HG03575 (cell line): ENCODE data around the gene MIF4GD.

ENCODE experiments used
- ATAC-seq: cut with Tn5 transposase; IDR thresholded peaks from one replicate; pipeline ENCODE4 v1.9.1; 2021; ENCODE audit not compliant: unreplicated experiment, insufficient number of reproducible peaks, low FRiP score; ENCODE audit errors: extremely low read depth

The MIF4GD gene

DNA sequence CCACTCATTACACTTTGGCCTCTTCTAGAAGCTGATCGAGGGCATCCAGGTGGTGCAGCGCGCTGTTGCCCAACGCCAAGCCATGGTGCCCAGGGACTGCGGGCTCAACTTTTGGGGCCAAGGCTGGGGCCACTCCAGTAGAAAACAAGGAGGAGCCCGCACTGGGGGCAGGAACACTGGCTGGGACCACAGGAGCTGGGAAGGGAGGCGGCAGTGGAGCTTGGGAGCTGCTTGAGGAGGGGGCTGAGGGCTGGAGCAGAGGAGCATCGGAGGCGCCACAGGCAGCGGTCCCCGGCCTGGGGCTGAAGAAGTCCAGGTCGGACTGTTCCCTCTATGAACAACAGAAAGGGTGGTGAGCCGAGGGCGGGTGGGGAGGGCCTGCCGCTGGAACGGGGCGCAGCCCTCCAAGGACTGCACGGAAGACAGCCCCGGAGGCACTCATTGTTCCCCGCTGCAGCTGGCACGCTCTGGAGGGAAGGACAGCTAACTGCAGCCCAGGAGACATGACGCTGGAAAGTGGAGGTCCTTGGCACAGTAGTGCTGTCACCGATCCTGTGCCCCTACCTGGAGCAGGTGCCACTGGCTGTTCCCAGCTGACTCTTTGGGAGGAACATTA is 31.1 kb downstream of the MIF4GD start:
- ATAC-seq = no peak

DNA sequence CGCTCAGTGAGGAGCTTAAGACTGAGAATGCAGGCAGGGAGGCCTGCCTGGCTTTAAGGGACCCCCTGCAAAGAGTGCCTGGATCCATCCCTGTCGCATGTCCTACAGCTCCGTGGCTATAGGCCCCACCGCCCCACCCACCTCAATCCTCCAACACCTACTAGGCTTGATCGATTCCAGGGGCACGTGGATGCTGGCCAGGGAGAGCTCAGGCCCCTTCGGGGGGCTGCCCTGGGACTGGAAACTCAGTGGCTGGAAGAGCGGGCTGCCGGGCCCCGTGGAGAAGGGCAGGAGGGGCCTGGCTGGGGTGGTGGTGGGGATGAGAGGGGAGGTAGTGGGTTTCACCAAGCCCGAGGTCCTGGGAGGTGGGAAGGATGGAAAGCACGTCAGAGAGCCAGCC is 31.8 kb downstream of the MIF4GD start:
- no peak for ATAC-seq

DNA sequence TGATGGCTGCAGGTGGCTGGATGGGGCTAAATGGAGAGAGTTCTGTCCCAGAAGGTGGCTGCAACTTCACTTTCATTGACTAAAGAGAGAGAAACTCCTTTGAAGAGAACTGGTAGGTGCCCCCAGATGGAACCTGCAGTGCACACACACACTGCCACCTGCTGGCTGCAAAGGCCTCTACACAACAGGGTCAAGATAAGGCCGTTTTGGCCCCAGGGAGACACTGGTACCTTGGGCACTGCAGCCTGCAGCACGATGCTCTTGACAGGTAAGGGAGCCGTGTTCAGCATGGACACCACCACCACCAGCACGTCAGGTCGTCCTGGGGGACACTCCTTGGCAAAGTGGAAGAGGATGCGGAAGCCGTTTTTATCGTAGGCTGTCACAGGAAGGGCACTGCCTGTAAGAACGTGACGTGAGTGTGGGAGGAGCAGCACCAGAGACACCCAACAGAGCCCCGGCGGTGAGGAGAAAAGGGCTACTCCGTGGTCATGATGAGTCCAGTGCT is 32.3 kb downstream of the MIF4GD start:
- no peak for ATAC-seq

DNA sequence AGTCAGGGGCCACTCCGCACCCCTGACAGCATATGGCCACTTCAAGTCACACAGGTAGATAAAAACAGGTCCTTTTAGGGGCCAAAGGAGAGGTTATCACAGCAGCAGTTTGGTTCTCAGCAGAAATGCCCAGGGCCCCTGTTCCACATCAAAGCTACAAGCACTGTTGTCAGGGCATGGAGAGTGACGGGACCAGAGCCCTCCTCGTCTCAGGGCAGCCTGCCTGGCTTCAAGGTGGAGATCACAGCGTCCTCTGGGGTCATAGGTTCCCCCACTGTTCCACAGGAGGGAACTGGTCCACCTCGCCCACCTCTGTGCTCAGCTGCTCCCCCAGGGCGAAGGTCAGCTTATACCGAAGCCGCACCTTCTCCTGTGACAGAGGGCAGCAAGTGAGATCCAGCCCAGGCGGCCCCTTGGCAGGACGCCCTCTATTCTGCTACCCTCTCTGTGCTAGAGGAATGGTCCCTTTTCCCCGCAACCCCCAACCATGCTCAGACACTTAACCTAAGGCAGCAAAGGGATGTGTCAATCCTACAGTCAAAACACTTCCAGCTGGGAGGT is 32.9 kb downstream of the MIF4GD start:
- no peak for ATAC-seq

DNA sequence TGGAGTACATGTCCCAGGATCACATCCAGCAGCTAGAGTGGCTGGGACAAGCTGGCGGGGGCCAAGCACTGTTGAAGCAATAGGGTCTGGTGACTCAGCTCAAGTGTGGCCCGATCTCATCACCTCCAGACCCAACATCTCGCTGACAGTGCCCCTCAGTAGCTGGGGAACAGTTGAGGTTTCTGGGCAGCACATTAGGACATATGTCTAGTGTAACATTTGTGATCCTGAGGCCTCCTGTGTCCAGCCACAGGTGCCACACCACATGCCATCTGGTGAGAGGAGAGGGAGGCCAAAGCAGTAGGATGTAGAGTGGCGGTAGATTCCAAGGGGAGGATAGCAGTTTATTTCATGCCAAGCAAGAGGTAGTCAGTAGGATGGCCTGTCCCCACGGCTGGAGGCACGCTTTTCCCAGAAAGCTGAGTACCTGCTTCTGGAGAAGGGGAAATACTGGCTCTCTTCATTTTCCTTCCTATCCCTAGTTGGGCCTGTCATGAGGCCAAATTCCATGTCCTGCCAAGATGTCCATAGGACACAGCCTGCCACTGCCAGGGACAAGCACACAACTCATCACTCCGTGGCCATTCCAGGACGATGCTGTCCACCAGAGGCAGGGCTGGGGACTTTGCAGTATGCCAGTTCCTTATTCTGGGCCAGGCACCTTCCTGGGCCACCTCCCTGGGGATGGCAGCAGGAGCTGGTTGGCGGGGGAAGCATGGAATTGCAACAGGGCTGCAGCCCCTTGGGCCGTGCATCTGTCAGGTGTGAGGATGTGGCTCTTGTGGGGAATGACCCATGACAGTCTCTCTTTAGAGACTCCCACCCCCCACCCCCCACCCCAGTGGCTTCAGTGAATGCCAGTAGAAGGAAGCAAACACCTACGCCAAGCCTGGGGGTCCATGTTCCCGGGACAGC is 33.7 kb downstream of the MIF4GD start:
- no peak for ATAC-seq

DNA sequence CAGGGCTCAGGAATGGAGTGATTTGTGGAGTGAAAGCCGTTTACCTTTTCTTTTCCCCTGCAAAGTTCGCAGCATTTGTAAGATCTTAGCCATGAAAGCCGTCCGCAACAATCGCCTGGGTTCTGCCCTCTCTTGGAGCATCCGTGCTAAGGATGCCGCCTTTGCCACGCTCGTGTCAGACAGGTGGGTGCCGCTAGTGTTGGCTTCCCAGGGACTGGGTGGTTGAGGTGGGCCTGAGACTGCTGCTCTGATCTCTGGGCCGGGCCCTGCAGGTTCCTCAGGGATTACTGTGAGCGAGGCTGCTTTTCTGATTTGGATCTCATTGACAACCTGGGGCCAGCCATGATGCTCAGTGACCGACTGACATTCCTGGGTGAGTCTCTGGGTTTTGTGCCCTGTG is 38.2 kb downstream of the MIF4GD start:
- no peak for ATAC-seq

DNA sequence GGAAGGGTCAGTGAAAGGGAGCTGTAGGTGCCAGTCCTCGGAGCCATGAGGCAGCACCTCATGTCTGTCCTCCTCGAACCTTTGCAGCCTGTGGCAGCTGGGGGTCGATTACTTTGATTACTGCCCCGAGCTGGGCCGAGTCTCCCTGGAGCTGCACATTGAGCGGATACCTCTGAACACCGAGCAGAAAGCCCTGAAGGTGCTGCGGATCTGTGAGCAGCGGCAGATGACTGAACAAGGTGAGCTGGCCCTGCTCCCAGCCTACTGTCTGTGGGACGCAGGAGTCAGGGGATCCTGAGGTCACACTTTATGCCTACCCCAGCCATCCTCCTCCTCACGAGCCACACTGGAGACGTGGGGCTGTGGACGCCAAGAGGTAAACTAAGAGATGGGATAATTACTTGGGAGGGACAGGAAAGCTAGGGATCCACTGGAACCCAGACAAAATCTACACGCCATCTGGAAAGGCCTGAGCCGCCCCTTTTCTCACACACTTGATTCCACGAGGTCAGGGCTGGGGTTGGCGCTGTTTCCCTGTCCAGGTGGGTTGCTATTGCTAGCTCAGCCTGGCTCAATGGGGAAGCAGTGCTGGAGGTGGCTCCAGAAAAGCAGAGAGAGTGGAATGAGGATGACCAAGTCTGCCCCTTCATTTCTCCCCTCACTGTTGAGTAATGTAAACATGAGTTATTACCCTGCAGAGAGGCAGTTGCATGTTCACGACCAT is 39.1 kb downstream of the MIF4GD start:
- no peak for ATAC-seq

DNA sequence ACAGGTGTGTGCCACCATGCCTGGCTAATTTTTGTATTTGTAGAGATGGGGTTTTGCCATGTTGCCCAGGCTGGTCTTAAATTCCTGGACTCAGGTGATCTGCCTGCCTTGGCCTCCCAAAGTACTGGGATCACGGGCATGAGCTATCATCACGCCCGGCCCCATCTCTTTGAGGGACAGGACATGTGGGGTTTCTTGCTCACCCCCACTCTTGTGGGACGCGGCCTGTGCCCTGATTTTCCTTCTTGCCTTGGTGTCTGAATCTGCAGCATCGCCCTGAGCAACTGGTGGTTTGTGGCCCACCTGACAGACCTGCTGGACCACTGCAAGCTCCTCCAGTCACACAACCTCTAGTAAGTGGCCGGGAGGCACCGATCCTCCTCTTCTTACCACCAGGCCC is 40.0 kb downstream of the MIF4GD start:
- no peak for ATAC-seq

DNA sequence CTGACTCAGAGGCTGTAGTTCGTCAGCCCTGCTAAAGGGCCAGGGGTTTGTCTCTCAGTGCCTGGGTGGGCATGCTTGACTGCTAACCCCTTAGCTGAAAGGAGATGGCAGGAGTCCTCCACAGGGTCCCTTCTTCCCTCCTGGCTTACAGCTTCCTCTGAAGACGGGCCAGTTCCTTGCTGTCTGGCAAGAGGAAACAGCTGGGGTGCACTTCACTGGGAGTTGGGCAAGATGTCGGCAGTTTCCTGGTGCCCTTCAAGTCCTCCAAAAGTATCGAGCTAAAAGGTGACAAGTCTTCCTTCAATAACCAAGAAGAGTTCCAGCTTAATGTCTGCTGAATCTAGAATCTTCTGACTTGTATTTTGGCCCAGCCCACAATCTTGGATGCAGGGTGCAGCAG is 42.2 kb downstream of the MIF4GD start:
- no peak for ATAC-seq

DNA sequence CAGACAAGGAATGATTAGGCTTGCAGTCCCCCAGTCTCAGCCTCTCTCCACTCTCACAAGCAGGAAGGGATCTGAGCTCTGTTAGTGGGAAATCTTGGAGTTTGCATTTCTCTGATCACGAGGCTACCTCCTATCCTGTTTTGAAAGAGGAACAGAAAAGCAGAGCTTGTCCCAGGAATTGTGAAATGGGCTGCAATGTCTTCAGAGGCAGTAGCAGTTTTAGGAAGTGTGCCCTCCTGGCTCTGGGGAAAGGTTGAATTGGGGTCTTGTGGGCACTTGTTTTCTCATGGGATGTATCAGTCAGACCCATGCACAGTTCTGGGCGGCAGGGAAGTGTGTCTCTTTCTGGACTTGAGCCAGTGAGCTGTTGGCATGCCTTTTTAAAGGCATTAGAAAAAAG is 42.7 kb downstream of the MIF4GD start:
- no peak for ATAC-seq

DNA sequence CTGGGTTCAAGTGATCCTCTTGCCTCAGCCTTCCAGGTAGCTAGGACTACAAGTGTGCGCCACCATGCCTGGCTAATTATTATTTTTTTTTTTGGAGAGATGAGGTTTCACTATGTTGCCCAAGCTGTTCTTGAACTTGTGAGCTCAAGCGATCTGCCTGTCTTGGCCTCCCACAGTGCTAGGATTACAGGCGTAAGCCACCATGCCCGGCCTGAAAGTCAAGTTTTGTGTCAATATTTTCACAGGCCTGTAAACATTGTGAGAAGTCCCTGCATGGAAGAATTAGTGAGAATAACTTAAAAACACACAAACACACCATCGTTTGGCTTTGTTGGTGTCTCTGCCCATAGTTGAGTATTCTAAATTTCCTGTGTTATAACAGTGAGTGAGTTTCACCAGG is 43.3 kb downstream of the MIF4GD start:
- no peak for ATAC-seq

DNA sequence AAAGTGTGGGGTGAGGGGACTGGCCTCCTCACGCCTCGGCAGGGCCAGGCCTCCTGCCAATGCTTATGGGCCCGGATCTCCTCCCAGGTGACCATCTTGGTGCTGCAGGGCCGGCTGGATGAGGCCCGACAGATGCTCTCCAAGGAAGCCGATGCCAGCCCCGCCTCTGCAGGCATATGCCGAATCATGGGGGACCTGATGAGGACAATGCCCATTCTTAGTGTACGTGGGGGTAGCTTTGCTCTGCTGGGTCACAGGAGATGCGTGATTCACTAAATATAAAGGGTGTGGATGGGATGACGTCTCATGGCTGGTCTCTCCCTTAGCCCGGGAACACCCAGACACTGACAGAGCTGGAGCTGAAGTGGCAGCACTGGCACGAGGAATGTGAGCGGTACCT is 46.0 kb downstream of the MIF4GD start:
- no peak for ATAC-seq

DNA sequence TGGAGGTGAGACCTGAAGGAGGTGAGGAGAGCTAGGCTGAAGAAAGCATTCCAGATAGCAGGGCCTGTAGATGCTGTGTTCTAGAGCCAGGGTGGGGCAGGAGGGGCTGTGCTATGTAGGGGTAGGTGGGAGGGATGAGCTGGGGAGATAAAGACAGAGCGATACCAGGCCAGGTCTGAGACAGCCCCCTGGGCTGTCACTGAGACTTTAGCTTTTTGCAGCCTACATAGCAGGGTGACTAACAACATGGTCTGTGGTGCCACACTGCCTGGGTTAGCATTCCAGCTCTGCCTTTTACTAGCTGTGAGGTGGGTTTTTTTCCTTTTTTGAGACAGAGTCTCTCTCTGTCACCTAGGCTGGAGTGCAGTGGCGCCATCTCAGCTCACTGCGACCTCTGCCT is 51.2 kb downstream of the MIF4GD start:
- ATAC-seq = no peak

DNA sequence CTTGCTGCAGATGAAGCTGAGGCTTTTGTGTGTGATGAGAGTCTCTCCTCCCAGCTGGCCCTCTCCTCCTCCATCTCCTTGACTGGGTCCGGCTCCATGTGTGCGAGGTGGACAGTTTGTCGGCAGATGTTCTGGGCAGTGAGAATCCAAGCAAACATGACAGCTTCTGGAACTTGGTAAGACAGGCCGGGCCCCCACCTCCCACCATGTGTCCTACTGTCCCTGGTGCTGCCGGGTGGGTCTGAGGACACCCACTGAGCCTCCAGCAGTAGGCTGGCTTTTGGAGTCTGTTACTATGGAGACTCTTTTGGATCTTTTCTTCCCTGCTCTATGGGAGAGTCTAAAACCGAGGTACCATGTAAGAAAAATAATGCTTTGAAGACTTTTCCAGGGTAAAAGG is 52.9 kb downstream of the MIF4GD start:
- no peak for ATAC-seq
